K562 (cell line): Measurements from ENCODE around the gene CDCA3. TPM values are rescaled to one million over a fixed set of nuclear protein-coding genes. Genes with fewer than 3 reads are reported as not detected.

ENCODE experiments used
- ATAC-seq: fragments of 200-7000 bp; cut with Tn5 transposase; 3 replicates; pipeline ENCODE4 v1.9.1; 2020; ENCODE audit warnings: moderate library complexity
- BruUV-seq: library from RNA; stranded (reverse); fragments of 400-500 nt; replicated peaks from 2 replicates; lab custom pipeline; 2021; lab: Mats Ljungman, UMichigan
- CTCF ChIA-PET: fragments of 300-600 bp; formaldehyde crosslinking; extraction: SDS; loops from one replicate; lab custom pipeline; 2021; ENCODE audit warnings: low intra/inter-chr PET ratio; lab: Yijun Ruan, JAX
- POLR2A ChIA-PET: fragments of 300-600, 350-650 bp; sonication (Branson Sonifier 250); formaldehyde crosslinking; extraction: SDS; loops from one replicate; lab custom pipeline; 2021; ENCODE audit warnings: antibody characterized with exemption, inconsistent platforms; lab: Yijun Ruan, JAX
- DNase-seq, 4 experiments: peaks; one replicate each; pipeline versions ENCODE4 v3.0.0 to v3.0.0-alpha.2; 2011 to 2018; ENCODE audit warnings: low spot score in 3 of 4, mixed read lengths in 3 of 4; ENCODE audit errors: extremely low read depth in 1 of 4
- FAIRE-seq: peaks from 2 replicates; lab custom pipeline; 2011; peaks lifted over from hg19 to GRCh38; lab: Jason Lieb, UNC
- H2AFZ ChIP-seq: 2 replicates; pipeline ENCODE4 v1.6.0; 2011; ENCODE audit warnings: low read depth, low read length, control low read depth, inconsistent platforms
- H3K27ac ChIP-seq: fragments of 200-600 bp; 3 replicates; pipeline ENCODE4 v1.8.0; 2011; ENCODE audit warnings: low read depth, mild to moderate bottlenecking, control low read depth, inconsistent platforms, low read length, moderate library complexity, mixed read lengths; ENCODE audit errors: extremely low read depth
- H3K27me3 ChIP-seq, 2 experiments: fragments of 300-600 bp in 1 of 2; 2 replicates in 1 of 2; 3 replicates in 1 of 2; pipeline versions ENCODE4 v1.6.0 to v1.8.0; 2011; ENCODE audit warnings: inconsistent platforms in 2 of 2, low read length in 2 of 2, mild to moderate bottlenecking in 1 of 2, mixed read lengths in 1 of 2, moderate library complexity in 1 of 2; ENCODE audit not compliant: control insufficient read depth in 2 of 2, insufficient read depth in 2 of 2
- H3K36me3 ChIP-seq: fragments of 300-600 bp; 3 replicates; pipeline ENCODE4 v1.8.0; 2011; ENCODE audit warnings: mild to moderate bottlenecking, low read length, inconsistent platforms; ENCODE audit not compliant: control insufficient read depth, insufficient read depth
- H3K4me1 ChIP-seq, 2 experiments: fragments of 200-600 bp in 1 of 2; replicated peaks in 1 of 2; 2 replicates in 1 of 2; 3 replicates in 1 of 2; pipeline versions ENCODE4 v1.5.1 to v1.8.0; 2011; ENCODE audit warnings: inconsistent platforms in 2 of 2, low read length in 2 of 2, mild to moderate bottlenecking in 1 of 2, mixed read lengths in 1 of 2, moderate library complexity in 1 of 2; ENCODE audit not compliant: control insufficient read depth in 2 of 2, insufficient read depth in 2 of 2
- H3K4me2 ChIP-seq: 2 replicates; pipeline ENCODE4 v1.6.1; 2011; ENCODE audit warnings: low read length, control low read depth, inconsistent platforms, mixed read lengths; ENCODE audit not compliant: insufficient read depth
- H3K4me3 ChIP-seq: fragments of 200-600 bp; sonication (generic), shearing (Covaris generic); 2 replicates; pipeline ENCODE4 v1.5.1; 2016; ENCODE audit warnings: control low read depth, inconsistent platforms
- H3K79me2 ChIP-seq: fragments of 200-600 bp; 3 replicates; pipeline ENCODE4 v1.8.0; 2011; ENCODE audit warnings: low read length, inconsistent platforms; ENCODE audit not compliant: control insufficient read depth, insufficient read depth
- H3K9ac ChIP-seq, 2 experiments: 2 replicates each; pipeline versions ENCODE4 v1.6.0 to v1.6.1; 2011; ENCODE audit warnings: low read depth in 2 of 2, low read length in 2 of 2, control low read depth in 1 of 2, inconsistent platforms in 1 of 2, mild to moderate bottlenecking in 1 of 2, mixed read lengths in 1 of 2; ENCODE audit not compliant: insufficient read depth in 1 of 2
- H3K9me1 ChIP-seq: one replicate; pipeline ENCODE4 v1.6.0; 2011; ENCODE audit warnings: inconsistent platforms, mild to moderate bottlenecking, low read length, moderate library complexity; ENCODE audit not compliant: control insufficient read depth, insufficient read depth
- H3K9me3 ChIP-seq: replicated peaks from 2 replicates; pipeline ENCODE4 v1.5.1; 2011; ENCODE audit warnings: low read depth, low read length, inconsistent platforms; ENCODE audit not compliant: control insufficient read depth, insufficient read depth
- H4K20me1 ChIP-seq: replicated peaks from 2 replicates; pipeline ENCODE4 v1.6.1; 2011; ENCODE audit warnings: low read length, inconsistent platforms, mixed read lengths; ENCODE audit not compliant: control insufficient read depth, insufficient read depth
- ARNT ChIP-seq, 2 experiments: fragments of 450-650 bp; IDR thresholded peaks; 2 replicates each; pipeline ENCODE4 v1.6.1; 2016; ENCODE audit warnings: mild to moderate bottlenecking in 1 of 2
- BRD9 ChIP-seq: fragments of 450-650 bp; IDR thresholded peaks from 2 replicates; pipeline ENCODE4 v1.6.1; 2018; ENCODE audit warnings: low read depth; ENCODE audit not compliant: partially characterized antibody
- BRF1 ChIP-seq: IDR thresholded peaks from 3 replicates; pipeline ENCODE4 v1.6.1; 2011; ENCODE audit warnings: borderline replicate concordance, mild to moderate bottlenecking; ENCODE audit not compliant: insufficient read length; ENCODE audit errors: extremely low read depth
- CBX1 ChIP-seq: sonication (generic); IDR thresholded peaks from 2 replicates; pipeline ENCODE4 v1.6.1; 2016; ENCODE audit warnings: antibody characterized with exemption, low read depth, mild to moderate bottlenecking
- HDAC1 ChIP-seq, 2 experiments: fragments of 450-650 bp; IDR thresholded peaks; 2 replicates each; pipeline ENCODE4 v1.6.1; 2016 to 2017; ENCODE audit warnings: inconsistent platforms in 1 of 2, mild to moderate bottlenecking in 1 of 2, moderate library complexity in 1 of 2
- KHSRP ChIP-seq: fragments of 450-650 bp; IDR thresholded peaks from 2 replicates; pipeline ENCODE4 v1.6.1; 2017
- MAFF ChIP-seq: IDR thresholded peaks from 2 replicates; pipeline ENCODE4 v1.6.1; 2012; ENCODE audit warnings: low read length, improper control_type of control experiment
- MCM3 ChIP-seq: fragments of 450-650 bp; IDR thresholded peaks from 2 replicates; pipeline ENCODE4 v1.6.1; 2016
- NFIX ChIP-seq: fragments of 250-450 bp; sonication (Bioruptor Pico); IDR thresholded peaks from 2 replicates; pipeline ENCODE4 v1.4.0; 2020; ENCODE audit warnings: low read depth, mild to moderate bottlenecking, moderate library complexity
- NR2C1 ChIP-seq, 2 experiments: fragments of 450-650 bp; IDR thresholded peaks; 2 replicates each; pipeline ENCODE4 v1.6.1; 2017; ENCODE audit warnings: mild to moderate bottlenecking in 2 of 2, antibody characterized with exemption in 1 of 2, inconsistent platforms in 1 of 2, missing compliant biosample characterization in 1 of 2, missing genetic modification characterization in 1 of 2
- RBFOX2 ChIP-seq: fragments of 200-400 bp; formaldehyde crosslinking; IDR thresholded peaks from 2 replicates; pipeline ENCODE4 v1.6.1; 2017; ENCODE audit warnings: low read depth, mild to moderate bottlenecking, low read length, moderate library complexity
- USF1 ChIP-seq: sonication (generic); formaldehyde crosslinking; IDR thresholded peaks from 2 replicates; pipeline ENCODE4 v1.9.0; 2022; ENCODE audit warnings: mild to moderate bottlenecking, missing genetic modification reagents
- ZMIZ1 ChIP-seq, 2 experiments: fragments of 150-350 bp in 1 of 2; IDR thresholded peaks; 2 replicates each; pipeline ENCODE4 v1.6.1; 2012 to 2016; ENCODE audit warnings: low read depth in 2 of 2, low read length in 2 of 2, mild to moderate bottlenecking in 1 of 2, moderate library complexity in 1 of 2
- ZNF77 ChIP-seq: fragments of 250-450 bp; sonication (Bioruptor Pico); IDR thresholded peaks from 2 replicates; pipeline ENCODE4 v1.5.0; 2020
- ZNF830 ChIP-seq: fragments of 250-450 bp; sonication (Bioruptor Pico); IDR thresholded peaks from 2 replicates; pipeline ENCODE4 v1.5.0; 2021; ENCODE audit warnings: mild to moderate bottlenecking
- WGBS: fragments of 100-300 bp; shearing (Covaris generic); methylation state at CpG from one replicate; pipeline ENCODE4 v1.1.6; 2016; ENCODE audit warnings: low coverage, mixed read lengths; ENCODE audit not compliant: insufficient coverage; ENCODE audit errors: missing lambda C conversion rate; 5-methylcytosine and 5-hydroxymethylcytosine counted together
- in situ Hi-C: fragments of 300-500 bp; cut with MboI; formaldehyde crosslinking; loops from 4 replicates; pipeline ENCODE4 v1.15.0; 2018; ENCODE audit warnings: inconsistent platforms, mixed read lengths
- intact Hi-C: fragments of 100-400 bp; cut with micrococcal nuclease; formaldehyde crosslinking; loops from 2 replicates; pipeline ENCODE4 v1.14.2; 2022
- polyA plus RNA-seq, 8 experiments: library from polyadenylated mRNA; depleted of rRNA in 4 of 8; stranded (reverse) in 5 of 8; unstranded in 3 of 8; fragments of >200 nt; fragmentation: Nextera tagmentation in 2 of 8; fragmentation: Illumina TruSeq in 1 of 8; extraction: Ambion mirVana in 2 of 8; extraction: Trizol in 1 of 8; gene quantifications; 2 replicates each; pipeline versions ENCODE4 v1.2.1 to v1.2.3, GENCODE V29; 2011 to 2014; ENCODE audit warnings: inconsistent platforms in 1 of 8, missing spikeins in 1 of 8
- total RNA-seq, 7 experiments: library from RNA; depleted of rRNA in 6 of 7; stranded (reverse); fragments of >200 nt in 6 of 7; fragmentation: Illumina TruSeq in 2 of 7; extraction: Trizol in 2 of 7; gene quantifications; 2 replicates each; pipeline versions ENCODE4 v1.2.1 to v1.2.3, GENCODE V29; 2011 to 2021; ENCODE audit warnings: low replicate concordance in 1 of 7
- TF ChIP-seq, protein P1 (sequence below): fragments of 450-650 bp; IDR thresholded peaks from 2 replicates; pipeline ENCODE4 v1.6.1; 2016; ENCODE audit warnings: antibody characterized with exemption

The CDCA3 gene
- total and polyA plus RNA-seq, 9 of the 15 experiments (the other 6 are each of a cell fraction or from before 2014, with no cell fraction given): 24.2 to 80.8 (median 55.1) TPM

DNA sequence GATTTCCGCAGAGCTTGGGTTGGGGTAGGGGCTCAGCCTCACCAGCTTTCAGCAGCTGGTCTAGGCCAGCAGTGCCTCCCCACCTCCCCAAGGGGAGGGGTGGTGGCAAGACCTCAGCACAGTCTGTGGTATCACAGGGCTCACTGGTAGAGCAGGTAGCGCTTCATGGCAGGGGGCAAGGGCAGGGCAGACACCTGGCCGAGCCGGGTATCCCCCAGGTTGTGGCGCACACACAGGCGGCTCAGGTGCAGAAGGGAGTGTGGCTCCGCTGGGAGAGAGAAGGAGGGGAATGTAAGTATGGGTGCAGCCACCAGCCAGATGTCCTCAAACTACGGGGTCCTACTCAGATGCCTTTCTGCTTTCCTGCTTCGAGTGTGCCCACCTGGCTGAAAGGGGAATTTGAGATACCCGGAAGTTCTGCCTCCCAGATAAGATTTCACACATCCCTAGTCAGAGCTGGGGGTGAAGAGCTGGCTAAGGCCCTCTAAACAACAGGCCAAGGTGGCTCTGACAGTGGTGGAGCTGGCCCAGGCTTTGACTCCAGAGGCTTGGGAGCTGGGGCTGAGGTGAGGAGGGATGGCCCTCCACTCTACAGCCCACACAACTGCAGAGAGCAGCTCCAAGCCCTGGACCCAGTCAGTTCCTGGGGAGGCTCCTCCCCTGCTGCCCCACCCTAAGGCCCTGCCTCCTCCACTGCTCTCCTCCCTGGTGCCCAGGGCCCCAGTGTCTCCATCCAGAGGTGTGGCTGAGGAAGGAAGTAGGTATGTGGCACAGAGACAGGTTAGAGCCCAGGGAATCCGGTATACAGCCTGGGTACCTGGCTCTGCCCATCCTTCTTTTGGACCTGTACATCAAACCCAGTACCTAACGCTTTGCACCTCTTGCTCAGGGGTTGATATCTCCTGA, 20.2 kb upstream of the CDCA3 start:
- Histone ChIP-seq H3K27ac (peak overlapping the region; percentile 31; the same call in 1 of the 3 replicates), H3K4me1 (peaks cover 37 to 62% of the 10 kb centered on the region in 2 experiments; a peak in 4 of 5 replicates), H3K9ac (peak overlapping the region in 1 of 2 experiments; percentile 53; a peak in 2 of 4 replicates), H2AFZ (no peak overlapping the region), H3K27me3 (no peaks in the 10 kb centered on the region), H3K79me2 (peaks cover 64% of the 10 kb centered on the region), H3K4me2 (peak overlapping the region; percentile 88), H4K20me1 (peaks cover 47% of the 10 kb centered on the region), H3K9me3 (no peaks in the 10 kb centered on the region), H3K9me1 (no peaks in the 10 kb centered on the region), H3K36me3 (peaks cover 42% of the 10 kb centered on the region), H3K4me3 (peak overlapping the region; percentile 73)
- DNase-seq (peak in 3 of 4 experiments; percentile 21 to 71 (median 46)), ATAC-seq (peak; percentile 50), FAIRE-seq (no peak)
- intact Hi-C loops: no loop called here
- CTCF ChIA-PET: interaction anchor here (0.6 to 0.7 kb wide), 2 partner anchors 112 to 171 kb away, joined by 3 to 4 read pairs; no protein-coding TSS in a partner anchor
- whole genome bisulfite sequencing: 66% methylated on average over 9 of the region's 12 CpGs
- in situ Hi-C loops: no loop called here
- POLR2A ChIA-PET: interaction anchor here (0.5 to 11.3 kb wide), 16 partner anchors 8 to 368 kb away, joined by 3 to 174 read pairs (median 4); partner anchors contain the start of genes C12orf57, CDCA3, RNU7-1 and USP5
- BruUV-seq: no TSS peak
- TF ChIP-seq ARNT (IDR thresholded peaks at IDR 0.05): no peak
- TF ChIP-seq NR2C1 (IDR thresholded peaks at IDR 0.05): no peak
- TF ChIP-seq NR2C1 (tag; IDR thresholded peaks at IDR 0.05): no peak
- no peak for TF ChIP-seq MCM3
- peak; percentile 72 for TF ChIP-seq RBFOX2
- TF ChIP-seq USF1 (CRISPR knock-in tag): no peak
- no peak for TF ChIP-seq KHSRP
- TF ChIP-seq NFIX: no peak
- no peak for TF ChIP-seq ZNF830 (CRISPR knock-in tag)
- no peak for TF ChIP-seq BRD9
- TF ChIP-seq ZNF77 (CRISPR knock-in tag): peak; percentile 60; the same call in 1 of the 2 replicates
- TF ChIP-seq HDAC1 (IDR thresholded peaks at IDR 0.05): no peak
- TF ChIP-seq, protein P1, sequence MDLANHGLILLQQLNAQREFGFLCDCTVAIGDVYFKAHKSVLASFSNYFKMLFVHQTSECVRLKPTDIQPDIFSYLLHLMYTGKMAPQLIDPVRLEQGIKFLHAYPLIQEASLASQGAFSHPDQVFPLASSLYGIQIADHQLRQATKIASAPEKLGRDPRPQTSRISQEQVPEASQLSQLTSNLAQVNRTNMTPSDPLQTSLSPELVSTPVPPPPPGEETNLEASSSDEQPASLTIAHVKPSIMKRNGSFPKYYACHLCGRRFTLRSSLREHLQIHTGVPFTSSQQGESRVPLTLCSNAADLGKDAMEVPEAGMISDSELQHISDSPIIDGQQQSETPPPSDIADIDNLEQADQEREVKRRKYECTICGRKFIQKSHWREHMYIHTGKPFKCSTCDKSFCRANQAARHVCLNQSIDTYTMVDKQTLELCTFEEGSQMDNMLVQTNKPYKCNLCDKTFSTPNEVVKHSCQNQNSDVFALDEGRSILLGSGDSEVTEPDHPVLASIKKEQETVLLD: no peak
- TF ChIP-seq MAFF: no peak
- no peak for TF ChIP-seq BRF1
- no peak for TF ChIP-seq CBX1
- TF ChIP-seq ZMIZ1 (IDR thresholded peaks at IDR 0.05; ENCODE audit: low read depth in 2 of 2, low read length in 2 of 2): 0 out of 4 replicates have a peak, but pooled peaks of 1 of the 2 experiments have one; percentile 4
